Panc1 (cell line): ENCODE results near the gene ZBTB37. TPM values are rescaled to one million over a fixed set of nuclear protein-coding genes. Genes with fewer than 3 reads are reported as not detected.
"Not testable (repeated sequence)": the region's sequence is repeated elsewhere in the genome, so short reads cannot be mapped to it uniquely, and the experiment has no call there.

ENCODE experiments used
- ATAC-seq: fragments of 200-7000 bp; cut with Tn5 transposase; 2 replicates; pipeline ENCODE4 v1.9.1; 2020; ENCODE audit warnings: mild to moderate bottlenecking, moderate library complexity
- BruUV-seq: library from RNA; stranded (reverse); fragments of 400-500 nt; replicated peaks from 2 replicates; lab custom pipeline; 2021; lab: Mats Ljungman, UMichigan
- CTCF ChIA-PET: fragments of 300-600 bp; sonication (Branson Sonifier 250); formaldehyde crosslinking; loops from one replicate; lab custom pipeline; 2022; ENCODE audit warnings: antibody characterized with exemption; lab: Charles Lee
- POLR2A ChIA-PET: fragments of 300-600 bp; sonication (Branson Sonifier 250); formaldehyde crosslinking; loops from one replicate; lab custom pipeline; 2022; ENCODE audit warnings: antibody characterized with exemption; lab: Charles Lee
- DNase-seq: peaks from one replicate; pipeline ENCODE4 v3.0.0-alpha.2; 2010; ENCODE audit warnings: low read depth, low spot score
- H3K27ac ChIP-seq: 2 replicates; pipeline ENCODE4 v1.5.1; 2011; ENCODE audit warnings: mild to moderate bottlenecking, low read length, inconsistent platforms
- H3K27me3 ChIP-seq: fragments of 200-500 bp; sonication (Bioruptor generic); 2 replicates; pipeline ENCODE4 v1.6.0; 2014; ENCODE audit warnings: low read length, inconsistent platforms; ENCODE audit not compliant: control insufficient read depth, insufficient read depth
- H3K36me3 ChIP-seq: fragments of 200-500 bp; sonication (Bioruptor generic); 2 replicates; pipeline ENCODE4 v1.5.1; 2014; ENCODE audit warnings: inconsistent platforms, mild to moderate bottlenecking, low read length, moderate library complexity; ENCODE audit not compliant: control insufficient read depth, insufficient read depth
- H3K4me1 ChIP-seq: 2 replicates; pipeline ENCODE4 v1.5.1; 2011; ENCODE audit warnings: inconsistent platforms, mild to moderate bottlenecking, low read length, moderate library complexity; ENCODE audit not compliant: control insufficient read depth, insufficient read depth
- H3K4me3 ChIP-seq, 2 experiments: 2 replicates each; pipeline ENCODE4 v1.5.1; 2011 to 2012; ENCODE audit warnings: low read depth in 2 of 2, low read length in 2 of 2, mild to moderate bottlenecking in 2 of 2, inconsistent platforms in 1 of 2, moderate library complexity in 1 of 2
- H3K9me3 ChIP-seq: fragments of 200-500 bp; sonication (Bioruptor generic); 2 replicates; pipeline ENCODE4 v1.5.1; 2014; ENCODE audit warnings: low read depth, mild to moderate bottlenecking, inconsistent platforms, low read length, moderate library complexity; ENCODE audit not compliant: control insufficient read depth, insufficient read depth
- POLR2AphosphoS5 ChIP-seq: IDR thresholded peaks from 2 replicates; pipeline ENCODE4 v1.6.1; 2012; ENCODE audit warnings: mild to moderate bottlenecking, low read depth, low read length, moderate library complexity
- SIN3A ChIP-seq: IDR thresholded peaks from 2 replicates; pipeline ENCODE4 v1.6.1; 2012; ENCODE audit warnings: low read depth, mild to moderate bottlenecking, low read length, moderate library complexity, borderline replicate concordance; ENCODE audit not compliant: insufficient read depth
- TCF7L2 ChIP-seq: IDR thresholded peaks from 2 replicates; pipeline ENCODE4 v1.6.1; 2011; ENCODE audit warnings: mild to moderate bottlenecking, low read depth, low read length, inconsistent platforms
- in situ Hi-C: cut with HindIII; loops from 2 replicates; pipeline ENCODE4 v1.10.0; 2016; ENCODE audit warnings: low sequenced_read_pairs, low pct_unique_long_range_greater_than_20kb
- intact Hi-C: fragments of 100-400 bp; cut with micrococcal nuclease; formaldehyde crosslinking; loops from one replicate; pipeline ENCODE4 v1.10.0; 2022; ENCODE audit not compliant: unreplicated experiment
- total RNA-seq: library from RNA; stranded (reverse); gene quantifications from one replicate; pipeline ENCODE4 v1.2.1, GENCODE V29; 2021; ENCODE audit not compliant: unreplicated experiment
- TF ChIP-seq, protein P1 (sequence below): fragments of 450-650 bp; IDR thresholded peaks from 2 replicates; pipeline ENCODE4 v1.5.1; 2017; ENCODE audit warnings: mild to moderate bottlenecking
- TF ChIP-seq, protein P2 (sequence below), 2 experiments: IDR thresholded peaks; 2 replicates each; pipeline ENCODE4 v1.6.1; 2011 to 2012; ENCODE audit warnings: low read depth in 2 of 2, control low read depth in 1 of 2, low read length in 1 of 2, mild to moderate bottlenecking in 1 of 2, moderate library complexity in 1 of 2; ENCODE audit not compliant: insufficient read depth in 1 of 2

ZBTB37 gene
- total RNA-seq, 1 experiment from 2014 or later = 11.6 TPM

DNA sequence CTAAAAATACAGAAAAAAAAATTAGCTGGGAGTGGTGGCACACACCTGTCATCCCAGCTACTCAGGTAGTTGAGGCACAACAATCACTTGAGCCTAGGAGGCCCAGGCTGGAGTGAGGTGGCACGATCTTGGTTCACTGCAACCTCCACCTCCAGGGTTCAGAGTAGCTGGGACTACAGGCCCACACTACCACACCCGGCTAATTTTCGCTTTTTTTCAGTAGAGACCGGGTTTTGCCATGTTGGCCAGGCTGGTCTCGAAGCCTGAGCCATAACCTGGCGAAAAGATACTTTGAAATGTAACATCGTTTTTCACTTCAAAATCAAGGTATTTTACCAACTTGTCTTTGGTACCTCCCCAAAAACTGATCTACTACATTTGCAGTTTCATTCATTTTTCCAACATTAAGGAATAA is 6.4 kb upstream of the ZBTB37 start:
- CTCF ChIA-PET = no interaction called here
- H3K27ac ChIP-seq = no peak overlapping the region
- no peaks in the 10 kb centered on the region for H3K27me3 ChIP-seq
- ATAC-seq (peak; percentile 55), DNase-seq (no peak)
- POLR2A ChIA-PET = interaction anchor here (0.6 kb wide), 1 partner anchor 302 kb away, joined by 4 read pairs; no protein-coding TSS in a partner anchor
- intact Hi-C loops = no loop called here
- no TSS peak for BruUV-seq
- TF ChIP-seq POLR2AphosphoS5 = peak; percentile 48; the same call in 1 of the 2 replicates
- TF ChIP-seq SIN3A = no peak
- no peak overlapping the region for H3K4me3 ChIP-seq
- H3K36me3 ChIP-seq = peaks cover 46% of the 10 kb centered on the region
- H3K4me1 ChIP-seq = peaks cover 26% of the 10 kb centered on the region
- in situ Hi-C loops = no loop called here
- no peaks in the 10 kb centered on the region for H3K9me3 ChIP-seq

DNA sequence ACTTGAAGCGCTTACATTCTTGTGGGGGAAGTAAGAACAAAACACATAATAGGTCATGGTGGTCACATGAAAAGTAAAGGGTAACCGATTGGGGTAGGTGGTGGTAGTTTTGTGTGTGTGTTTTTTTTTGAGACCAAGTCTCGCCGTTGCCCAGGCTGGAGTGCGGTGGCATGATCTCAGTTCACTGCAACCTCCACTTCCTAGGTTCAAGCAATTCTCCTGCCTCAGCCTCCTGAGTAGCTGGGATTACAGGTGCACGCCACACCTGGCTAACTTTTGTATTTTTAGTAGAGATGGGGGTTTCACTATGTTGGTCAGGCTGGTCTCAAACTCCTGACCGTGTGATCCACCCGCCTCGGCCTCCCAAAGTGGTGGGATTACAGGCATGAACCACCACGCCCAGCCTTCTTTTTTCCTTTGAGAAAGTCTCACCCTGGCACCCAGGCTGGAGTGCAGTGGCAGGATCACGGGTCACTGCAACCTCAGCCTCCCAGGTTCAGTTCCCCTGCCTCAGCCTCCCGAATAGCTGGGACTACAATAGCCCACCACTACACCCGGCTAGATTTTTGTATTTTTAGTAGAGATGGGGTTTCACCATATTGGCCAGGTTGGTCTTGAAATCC is 5.9 kb upstream of the ZBTB37 start:
- peaks cover 26% of the 10 kb centered on the region for H3K4me1 ChIP-seq
- CTCF ChIA-PET, H3K4me3 ChIP-seq, POLR2A ChIA-PET, DNase-seq, H3K27me3 ChIP-seq, H3K9me3 ChIP-seq, intact Hi-C loops, in situ Hi-C loops, H3K27ac ChIP-seq, BruUV-seq: not testable (repeated sequence)
- TF ChIP-seq POLR2AphosphoS5 = peak; percentile 81
- ATAC-seq = peak; percentile 55
- H3K36me3 ChIP-seq = peaks cover 47% of the 10 kb centered on the region

DNA sequence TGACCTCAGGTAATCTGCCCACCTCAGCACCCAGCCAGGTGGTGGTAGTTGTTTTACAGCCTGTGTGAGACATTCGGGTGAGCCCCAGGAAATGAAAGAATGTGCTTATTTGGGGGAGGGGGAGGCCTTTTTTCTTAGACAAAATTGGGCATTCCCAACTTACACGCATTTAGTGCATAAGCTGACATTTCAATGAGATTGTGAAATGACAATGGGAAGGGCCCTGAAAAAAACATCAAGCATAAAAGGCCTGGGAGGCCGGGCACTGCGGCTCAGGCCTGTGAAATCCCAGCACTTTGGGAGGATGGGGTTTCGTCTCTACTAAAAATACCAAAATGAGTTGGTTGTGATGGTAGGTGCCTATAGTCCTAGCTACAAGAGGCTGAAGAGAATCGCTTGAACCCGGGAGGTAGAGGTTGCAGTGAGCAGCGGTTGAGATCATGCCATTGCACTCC is 5.4 kb upstream of the ZBTB37 start:
- DNase-seq (no peak), ATAC-seq (peak; percentile 20)
- peaks cover 26% of the 10 kb centered on the region for H3K4me1 ChIP-seq
- in situ Hi-C loops (no loop called here), intact Hi-C loops (no loop called here)
- H3K4me3 ChIP-seq = no peak overlapping the region
- POLR2A ChIA-PET = interaction anchor here (0.6 kb wide), 1 partner anchor 36 kb away, joined by 7 read pairs; no protein-coding TSS in a partner anchor
- H3K9me3 ChIP-seq = no peaks in the 10 kb centered on the region
- CTCF ChIA-PET = no interaction called here
- peaks cover 46% of the 10 kb centered on the region for H3K36me3 ChIP-seq
- TF ChIP-seq, protein P1, sequence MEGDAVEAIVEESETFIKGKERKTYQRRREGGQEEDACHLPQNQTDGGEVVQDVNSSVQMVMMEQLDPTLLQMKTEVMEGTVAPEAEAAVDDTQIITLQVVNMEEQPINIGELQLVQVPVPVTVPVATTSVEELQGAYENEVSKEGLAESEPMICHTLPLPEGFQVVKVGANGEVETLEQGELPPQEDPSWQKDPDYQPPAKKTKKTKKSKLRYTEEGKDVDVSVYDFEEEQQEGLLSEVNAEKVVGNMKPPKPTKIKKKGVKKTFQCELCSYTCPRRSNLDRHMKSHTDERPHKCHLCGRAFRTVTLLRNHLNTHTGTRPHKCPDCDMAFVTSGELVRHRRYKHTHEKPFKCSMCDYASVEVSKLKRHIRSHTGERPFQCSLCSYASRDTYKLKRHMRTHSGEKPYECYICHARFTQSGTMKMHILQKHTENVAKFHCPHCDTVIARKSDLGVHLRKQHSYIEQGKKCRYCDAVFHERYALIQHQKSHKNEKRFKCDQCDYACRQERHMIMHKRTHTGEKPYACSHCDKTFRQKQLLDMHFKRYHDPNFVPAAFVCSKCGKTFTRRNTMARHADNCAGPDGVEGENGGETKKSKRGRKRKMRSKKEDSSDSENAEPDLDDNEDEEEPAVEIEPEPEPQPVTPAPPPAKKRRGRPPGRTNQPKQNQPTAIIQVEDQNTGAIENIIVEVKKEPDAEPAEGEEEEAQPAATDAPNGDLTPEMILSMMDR = no peak
- no peak for TF ChIP-seq SIN3A
- TF ChIP-seq, protein P2, sequence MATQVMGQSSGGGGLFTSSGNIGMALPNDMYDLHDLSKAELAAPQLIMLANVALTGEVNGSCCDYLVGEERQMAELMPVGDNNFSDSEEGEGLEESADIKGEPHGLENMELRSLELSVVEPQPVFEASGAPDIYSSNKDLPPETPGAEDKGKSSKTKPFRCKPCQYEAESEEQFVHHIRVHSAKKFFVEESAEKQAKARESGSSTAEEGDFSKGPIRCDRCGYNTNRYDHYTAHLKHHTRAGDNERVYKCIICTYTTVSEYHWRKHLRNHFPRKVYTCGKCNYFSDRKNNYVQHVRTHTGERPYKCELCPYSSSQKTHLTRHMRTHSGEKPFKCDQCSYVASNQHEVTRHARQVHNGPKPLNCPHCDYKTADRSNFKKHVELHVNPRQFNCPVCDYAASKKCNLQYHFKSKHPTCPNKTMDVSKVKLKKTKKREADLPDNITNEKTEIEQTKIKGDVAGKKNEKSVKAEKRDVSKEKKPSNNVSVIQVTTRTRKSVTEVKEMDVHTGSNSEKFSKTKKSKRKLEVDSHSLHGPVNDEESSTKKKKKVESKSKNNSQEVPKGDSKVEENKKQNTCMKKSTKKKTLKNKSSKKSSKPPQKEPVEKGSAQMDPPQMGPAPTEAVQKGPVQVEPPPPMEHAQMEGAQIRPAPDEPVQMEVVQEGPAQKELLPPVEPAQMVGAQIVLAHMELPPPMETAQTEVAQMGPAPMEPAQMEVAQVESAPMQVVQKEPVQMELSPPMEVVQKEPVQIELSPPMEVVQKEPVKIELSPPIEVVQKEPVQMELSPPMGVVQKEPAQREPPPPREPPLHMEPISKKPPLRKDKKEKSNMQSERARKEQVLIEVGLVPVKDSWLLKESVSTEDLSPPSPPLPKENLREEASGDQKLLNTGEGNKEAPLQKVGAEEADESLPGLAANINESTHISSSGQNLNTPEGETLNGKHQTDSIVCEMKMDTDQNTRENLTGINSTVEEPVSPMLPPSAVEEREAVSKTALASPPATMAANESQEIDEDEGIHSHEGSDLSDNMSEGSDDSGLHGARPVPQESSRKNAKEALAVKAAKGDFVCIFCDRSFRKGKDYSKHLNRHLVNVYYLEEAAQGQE (IDR thresholded peaks at IDR 0.05; ENCODE audit: insufficient read depth in 1 of 2, low read depth in 2 of 2, low read length in 1 of 2) = no peak
- no peak for TF ChIP-seq POLR2AphosphoS5
- no peak for TF ChIP-seq TCF7L2
- BruUV-seq = no TSS peak
- H3K27me3 ChIP-seq = no peaks in the 10 kb centered on the region
- no peak overlapping the region for H3K27ac ChIP-seq
